ENCODE data around the gene KANK2.

GRCh38 chr19:11236324-11237301, 39.3 kb upstream of the KANK2 start:
- TF ChIP-seq CTCF (CRISPR knock-in tag; IDR thresholded peaks at IDR 0.05) = peak; percentile 52
- peak; percentile 49 for TF ChIP-seq ASH2L (IDR thresholded peaks at IDR 0.05; ENCODE audit: insufficient read length, low read depth, low read length)
- TF ChIP-seq TARDBP (CRISPR knock-in tag; IDR thresholded peaks at IDR 0.05) = peak; percentile 95
- peak; percentile 69; the same call in 1 of the 2 replicates for TF ChIP-seq HOXD1 (CRISPR knock-in tag; IDR thresholded peaks at IDR 0.05)
- no peak for TF ChIP-seq TCF7L2 (IDR thresholded peaks at IDR 0.05; ENCODE audit: low read depth, low read length)
- TF ChIP-seq XBP1 (CRISPR knock-in tag; IDR thresholded peaks at IDR 0.05) = no peak
- peak; percentile 77; the same call in 1 of the 2 replicates for TF ChIP-seq ZNF784 (CRISPR knock-in tag; IDR thresholded peaks at IDR 0.05; ENCODE audit: borderline replicate concordance)
- TF ChIP-seq POLR2AphosphoS2 (IDR thresholded peaks at IDR 0.05; ENCODE audit: low read depth, low read length) = no peak

Data from HepG2 (cell line).